SK-N-MC (cell line): ENCODE measurements around the gene PTPRN2.

Experiments
- EZH2 ChIP-seq: fragments of 200-600 bp; sonication (generic); IDR thresholded peaks from one replicate; pipeline ENCODE4 v1.6.1; 2017; ENCODE audit warnings: antibody characterized with exemption
- POLR2AphosphoS5 ChIP-seq: IDR thresholded peaks from 2 replicates; pipeline ENCODE4 v1.6.1; 2012; ENCODE audit warnings: mild to moderate bottlenecking, low read depth, low read length, borderline replicate concordance

DNA sequence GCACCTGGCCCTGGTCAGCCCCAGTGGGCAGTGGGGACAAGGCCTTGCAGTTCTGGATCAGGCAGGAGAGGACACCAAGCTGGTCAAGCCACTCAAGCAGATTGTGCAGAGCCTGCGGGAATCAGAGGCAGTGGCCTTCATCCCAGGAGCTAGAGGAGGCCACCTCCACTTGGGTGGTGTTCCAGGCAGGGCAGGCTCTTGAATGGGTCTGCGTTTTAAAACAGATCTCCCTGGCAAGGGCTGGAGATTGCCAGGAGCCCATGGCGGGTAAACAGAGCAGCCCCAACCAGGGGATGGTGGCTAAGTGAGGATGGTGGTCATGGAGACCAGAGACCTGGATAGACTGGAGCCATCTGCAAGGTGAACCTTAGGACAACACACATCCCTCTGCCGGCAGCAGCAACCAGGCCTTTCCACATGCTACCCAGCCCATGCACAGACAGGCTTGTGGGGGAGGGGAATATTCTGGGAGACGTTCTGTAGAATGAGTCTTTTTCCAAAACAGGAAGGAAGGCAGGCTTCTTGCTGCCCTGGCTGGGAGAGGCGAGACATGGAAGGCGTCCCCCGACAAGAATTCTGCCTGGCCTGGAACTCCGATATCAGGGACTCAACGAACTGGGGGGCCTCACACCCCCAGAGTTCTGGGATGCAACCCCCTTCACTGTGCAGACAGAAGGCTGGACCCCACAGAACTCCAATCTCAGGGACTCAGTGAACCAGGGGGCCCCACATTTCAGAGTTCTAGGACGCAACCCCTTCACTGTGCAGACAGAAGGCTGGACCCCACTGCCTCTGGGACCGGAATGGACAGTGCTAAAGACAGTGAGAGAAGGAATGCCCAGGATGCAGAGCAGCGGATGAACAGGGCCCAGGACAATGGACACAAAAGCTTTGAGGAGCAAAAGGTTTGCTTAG is 264.8 kb downstream of the PTPRN2 start:
- TF ChIP-seq POLR2AphosphoS5 (no peak), EZH2 (no peak)
